MM.1S (cell line): ENCODE measurements around the gene MDK.

ENCODE experiments used
- EZH2 ChIP-seq: fragments of 300-600 bp; sonication (generic); optimal IDR thresholded peaks from 2 replicates; pipeline ENCODE3; 2017; ENCODE audit warnings: low read depth, mild to moderate bottlenecking, antibody characterized with exemption, low read length, mixed read lengths
- TF ChIP-seq, protein P1 (sequence below): fragments of 300-600 bp; sonication (generic); IDR thresholded peaks from 2 replicates; pipeline ENCODE4 v1.5.1; 2016; ENCODE audit warnings: antibody characterized with exemption, low read length, mixed read lengths

DNA sequence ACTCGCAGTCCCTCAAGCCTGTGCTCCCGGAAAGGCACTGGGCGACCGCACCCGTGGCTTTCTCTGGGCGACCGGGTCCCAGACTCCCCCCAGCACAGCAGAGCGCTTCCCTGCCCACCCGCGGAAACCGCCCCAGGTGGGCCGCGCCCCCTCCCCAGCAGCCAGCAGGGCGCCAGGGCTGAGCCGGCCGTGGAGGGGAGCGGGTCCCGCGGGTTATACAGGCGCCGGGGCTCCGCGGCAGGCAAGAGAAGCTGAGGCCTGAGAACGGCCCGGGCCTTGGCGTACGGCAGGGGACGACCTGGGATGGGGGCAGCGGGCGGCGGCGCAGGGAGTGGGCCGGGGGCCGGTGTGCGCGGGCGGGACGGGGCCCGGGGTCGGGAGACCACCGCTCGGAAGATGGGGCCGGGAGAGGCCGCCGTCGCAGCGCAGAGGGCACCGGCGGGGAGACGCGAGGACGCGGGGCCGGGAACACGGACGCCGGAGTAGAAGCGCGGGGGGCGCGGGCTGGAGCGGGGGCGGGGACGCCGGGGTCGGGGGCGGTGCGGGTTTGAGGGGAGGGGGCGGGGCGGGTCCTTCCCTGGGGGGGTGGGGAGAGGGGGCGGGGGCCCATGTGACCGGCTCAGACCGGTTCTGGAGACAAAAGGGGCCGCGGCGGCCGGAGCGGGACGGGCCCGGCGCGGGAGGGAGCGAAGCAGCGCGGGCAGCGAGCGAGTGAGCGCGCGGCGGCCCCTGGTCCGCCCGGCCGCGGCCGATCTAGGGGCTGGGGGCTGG, at the start of gene MDK:
- TF ChIP-seq, protein P1, sequence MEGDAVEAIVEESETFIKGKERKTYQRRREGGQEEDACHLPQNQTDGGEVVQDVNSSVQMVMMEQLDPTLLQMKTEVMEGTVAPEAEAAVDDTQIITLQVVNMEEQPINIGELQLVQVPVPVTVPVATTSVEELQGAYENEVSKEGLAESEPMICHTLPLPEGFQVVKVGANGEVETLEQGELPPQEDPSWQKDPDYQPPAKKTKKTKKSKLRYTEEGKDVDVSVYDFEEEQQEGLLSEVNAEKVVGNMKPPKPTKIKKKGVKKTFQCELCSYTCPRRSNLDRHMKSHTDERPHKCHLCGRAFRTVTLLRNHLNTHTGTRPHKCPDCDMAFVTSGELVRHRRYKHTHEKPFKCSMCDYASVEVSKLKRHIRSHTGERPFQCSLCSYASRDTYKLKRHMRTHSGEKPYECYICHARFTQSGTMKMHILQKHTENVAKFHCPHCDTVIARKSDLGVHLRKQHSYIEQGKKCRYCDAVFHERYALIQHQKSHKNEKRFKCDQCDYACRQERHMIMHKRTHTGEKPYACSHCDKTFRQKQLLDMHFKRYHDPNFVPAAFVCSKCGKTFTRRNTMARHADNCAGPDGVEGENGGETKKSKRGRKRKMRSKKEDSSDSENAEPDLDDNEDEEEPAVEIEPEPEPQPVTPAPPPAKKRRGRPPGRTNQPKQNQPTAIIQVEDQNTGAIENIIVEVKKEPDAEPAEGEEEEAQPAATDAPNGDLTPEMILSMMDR, result no peak
- no peak for TF ChIP-seq EZH2
